Ishikawa (cell line): Measurements from ENCODE around the gene SLC25A34.

ENCODE experiments used
- CEBPB ChIP-seq: IDR thresholded peaks from 2 replicates; pipeline ENCODE4 v1.6.1; 2012
- EP300 ChIP-seq: IDR thresholded peaks from 2 replicates; pipeline ENCODE4 v1.6.1; 2012; ENCODE audit warnings: borderline replicate concordance
- NFIC ChIP-seq: IDR thresholded peaks from 2 replicates; pipeline ENCODE4 v1.6.1; 2012
- TF ChIP-seq, protein P1 (sequence below): IDR thresholded peaks from 2 replicates; pipeline ENCODE4 v1.6.1; 2012

- TF ChIP-seq EP300 = no peak
- TF ChIP-seq CEBPB = no peak
- TF ChIP-seq NFIC = no peak
- TF ChIP-seq, protein P1, sequence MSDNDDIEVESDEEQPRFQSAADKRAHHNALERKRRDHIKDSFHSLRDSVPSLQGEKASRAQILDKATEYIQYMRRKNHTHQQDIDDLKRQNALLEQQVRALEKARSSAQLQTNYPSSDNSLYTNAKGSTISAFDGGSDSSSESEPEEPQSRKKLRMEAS = no peak
Measured at GRCh38 chr1:15775706-15776105, 39.6 kb downstream of the SLC25A34 start.
